H1 (cell line): Measurements from ENCODE around the gene DLGAP5. TPM values are rescaled to one million over a fixed set of nuclear protein-coding genes. Genes with fewer than 3 reads are reported as not detected.

Experiments
- CTCF ChIA-PET: fragments of 300-600 bp; sonication (Branson Sonifier 250); formaldehyde crosslinking; loops from one replicate; lab custom pipeline; 2021; ENCODE audit not compliant: partially characterized antibody; lab: Charles Lee
- POLR2A ChIA-PET: fragments of 300-600 bp; sonication (Branson Sonifier 250); formaldehyde crosslinking; loops from one replicate; lab custom pipeline; 2021; ENCODE audit warnings: inconsistent platforms; ENCODE audit not compliant: partially characterized antibody; lab: Charles Lee
- DNase-seq, 2 experiments: peaks; one replicate each; pipeline versions ENCODE4 v3.0.0 to v3.0.0-alpha.2; 2010 to 2022; ENCODE audit warnings: low spot score in 2 of 2, low read depth in 1 of 2, mixed read lengths in 1 of 2
- FAIRE-seq: peaks from 2 replicates; lab custom pipeline; 2011; peaks lifted over from hg19 to GRCh38; lab: Jason Lieb, UNC
- H2AFZ ChIP-seq: 2 replicates; pipeline ENCODE4 v1.8.1; 2012; ENCODE audit warnings: low read length, inconsistent platforms
- H2AK5ac ChIP-seq: 2 replicates; pipeline ENCODE4 v1.6.1; 2013; ENCODE audit warnings: low read depth, low read length
- H2BK120ac ChIP-seq: replicated peaks from 2 replicates; pipeline ENCODE3; 2013; ENCODE audit warnings: low read depth, low read length, inconsistent platforms
- H2BK12ac ChIP-seq: 2 replicates; pipeline ENCODE4 v1.6.1; 2013; ENCODE audit warnings: low read depth, low read length
- H2BK15ac ChIP-seq: 2 replicates; pipeline ENCODE4 v1.6.1; 2013; ENCODE audit warnings: low read length
- H2BK20ac ChIP-seq: 2 replicates; pipeline ENCODE4 v1.6.1; 2013; ENCODE audit warnings: low read length
- H2BK5ac ChIP-seq: 2 replicates; pipeline ENCODE4 v1.6.1; 2013; ENCODE audit warnings: low read depth, low read length
- H3K14ac ChIP-seq: 2 replicates; pipeline ENCODE4 v1.6.1; 2013; ENCODE audit warnings: inconsistent platforms; ENCODE audit not compliant: insufficient read length
- H3K18ac ChIP-seq: 2 replicates; pipeline ENCODE4 v1.6.1; 2013; ENCODE audit warnings: low read length; ENCODE audit errors: extremely low read depth
- H3K23ac ChIP-seq: 2 replicates; pipeline ENCODE4 v1.6.1; 2013; ENCODE audit warnings: inconsistent platforms; ENCODE audit not compliant: insufficient read length
- H3K23me2 ChIP-seq: 2 replicates; pipeline ENCODE4 v1.6.1; 2013; ENCODE audit warnings: low read depth, low read length
- H3K27ac ChIP-seq: 2 replicates; pipeline ENCODE4 v1.6.1; 2011; ENCODE audit warnings: low read depth, low read length, inconsistent platforms
- H3K27me3 ChIP-seq, 4 experiments: replicated peaks in 1 of 4; 1 replicate in 1 of 4; 2 replicates in 3 of 4; pipeline versions ENCODE4 v1.6.1 to v1.8.1; 2011 to 2013; ENCODE audit warnings: low read length in 3 of 4, mild to moderate bottlenecking in 3 of 4, inconsistent platforms in 2 of 4, mixed read lengths in 2 of 4, moderate library complexity in 1 of 4; ENCODE audit not compliant: control insufficient read depth in 3 of 4, insufficient read depth in 3 of 4; ENCODE audit errors: extremely low read depth in 1 of 4
- H3K36me3 ChIP-seq, 4 experiments: 2 replicates each; pipeline versions ENCODE4 v1.6.1 to v1.8.1; 2011 to 2013; ENCODE audit warnings: mild to moderate bottlenecking in 4 of 4, low read length in 3 of 4, moderate library complexity in 2 of 4, control low read depth in 1 of 4, inconsistent platforms in 1 of 4; ENCODE audit not compliant: insufficient read depth in 4 of 4, control insufficient read depth in 2 of 4
- H3K4ac ChIP-seq: replicated peaks from 2 replicates; pipeline ENCODE3; 2013; ENCODE audit warnings: low read length, low read depth, mixed read lengths, inconsistent platforms; ENCODE audit not compliant: insufficient read length
- H3K4me1 ChIP-seq, 4 experiments: replicated peaks in 1 of 4; 1 replicate in 1 of 4; 2 replicates in 3 of 4; pipeline versions ENCODE4 v1.6.1 to v1.8.1; 2011 to 2013; ENCODE audit warnings: low read length in 3 of 4, inconsistent platforms in 2 of 4, mixed read lengths in 1 of 4; ENCODE audit not compliant: insufficient read depth in 4 of 4, control insufficient read depth in 3 of 4
- H3K4me2 ChIP-seq, 2 experiments: 2 replicates each; pipeline versions ENCODE4 v1.6.1 to v1.8.1; 2011 to 2013; ENCODE audit warnings: low read depth in 2 of 2, low read length in 2 of 2, control low read depth in 1 of 2, inconsistent platforms in 1 of 2, mild to moderate bottlenecking in 1 of 2; ENCODE audit not compliant: insufficient read depth in 1 of 2
- H3K4me3 ChIP-seq, 4 experiments: fragments of 200-600, 300-600 bp in 1 of 4; sonication (generic), shearing (Covaris generic), sonication (Bioruptor Twin) in 1 of 4; 2 replicates each; pipeline versions ENCODE4 v1.5.1 to v1.8.1; 2011 to 2016; ENCODE audit warnings: low read length in 4 of 4, low read depth in 3 of 4, control low read depth in 2 of 4, inconsistent platforms in 2 of 4, mild to moderate bottlenecking in 2 of 4, mixed read lengths in 1 of 4, moderate library complexity in 1 of 4; ENCODE audit not compliant: insufficient read depth in 2 of 4; ENCODE audit errors: extremely low read depth in 1 of 4
- H3K56ac ChIP-seq: replicated peaks from 2 replicates; pipeline ENCODE3; 2013; ENCODE audit warnings: low read depth, mild to moderate bottlenecking, mixed read lengths, low read length, inconsistent platforms; ENCODE audit not compliant: insufficient read length
- H3K79me1 ChIP-seq: 2 replicates; pipeline ENCODE4 v1.6.1; 2013; ENCODE audit warnings: low read depth, low read length, control low read depth
- H3K79me2 ChIP-seq, 2 experiments: 2 replicates each; pipeline versions ENCODE4 v1.6.1 to v1.8.1; 2012 to 2013; ENCODE audit warnings: low read length in 2 of 2, mild to moderate bottlenecking in 2 of 2, inconsistent platforms in 1 of 2; ENCODE audit not compliant: insufficient read depth in 2 of 2, control insufficient read depth in 1 of 2
- H3K9ac ChIP-seq, 4 experiments: replicated peaks in 1 of 4; 1 replicate in 1 of 4; 2 replicates in 3 of 4; pipeline versions ENCODE4 v1.6.1 to v1.8.1; 2011 to 2013; ENCODE audit warnings: low read depth in 3 of 4, low read length in 3 of 4, control low read depth in 2 of 4, mild to moderate bottlenecking in 2 of 4, moderate library complexity in 2 of 4, inconsistent platforms in 1 of 4; ENCODE audit errors: extremely low read depth in 1 of 4
- H3K9me3 ChIP-seq, 2 experiments: 2 replicates each; pipeline versions ENCODE4 v1.6.1 to v1.8.1; 2012 to 2013; ENCODE audit warnings: mild to moderate bottlenecking in 2 of 2, moderate library complexity in 2 of 2, control low read depth in 1 of 2, inconsistent platforms in 1 of 2, low read depth in 1 of 2, low read length in 1 of 2, mixed read lengths in 1 of 2; ENCODE audit not compliant: insufficient read depth in 2 of 2
- H4K20me1 ChIP-seq, 2 experiments: replicated peaks in 1 of 2; 2 replicates each; pipeline versions ENCODE3 to v1.8.1; 2011 to 2013; ENCODE audit warnings: inconsistent platforms in 2 of 2, low read length in 2 of 2, mild to moderate bottlenecking in 1 of 2; ENCODE audit not compliant: insufficient read depth in 2 of 2, control insufficient read depth in 1 of 2
- H4K5ac ChIP-seq: 2 replicates; pipeline ENCODE4 v1.6.1; 2013; ENCODE audit warnings: low read length, low read depth, mixed read lengths, inconsistent platforms; ENCODE audit not compliant: insufficient read length
- H4K8ac ChIP-seq: 2 replicates; pipeline ENCODE4 v1.8.0; 2013; ENCODE audit warnings: mild to moderate bottlenecking, moderate library complexity, low read length, inconsistent platforms; ENCODE audit not compliant: insufficient read depth; ENCODE audit errors: extremely low read depth
- H4K91ac ChIP-seq: replicated peaks from 2 replicates; pipeline ENCODE3; 2013; ENCODE audit warnings: low read length, mixed read lengths, inconsistent platforms; ENCODE audit not compliant: insufficient read length
- BACH1 ChIP-seq: IDR thresholded peaks from 2 replicates; pipeline ENCODE4 v1.6.1; 2012; ENCODE audit warnings: low read length, improper control_type of control experiment
- CBX5 ChIP-seq: fragments of 300-800, 300-1000 bp; sonication (generic); IDR thresholded peaks from 2 replicates; pipeline ENCODE4 v1.7.1; 2016; ENCODE audit warnings: antibody characterized with exemption, low read length, low read depth
- CHD2 ChIP-seq: IDR thresholded peaks from 2 replicates; pipeline ENCODE4 v1.6.1; 2012; ENCODE audit warnings: low read length, improper control_type of control experiment
- HDAC6 ChIP-seq: IDR thresholded peaks from one replicate; pipeline ENCODE4 v1.7.1; 2012; ENCODE audit warnings: low read depth, mild to moderate bottlenecking, inconsistent platforms, low read length, moderate library complexity
- KDM1A ChIP-seq: fragments of 200-600, 300-600 bp; sonication (generic); IDR thresholded peaks from 2 replicates; pipeline ENCODE4 v1.7.1; 2016; ENCODE audit warnings: mild to moderate bottlenecking, low read length, borderline replicate concordance
- KDM5A ChIP-seq: fragments of 200-600 bp; IDR thresholded peaks from 2 replicates; pipeline ENCODE4 v1.7.1; 2012; ENCODE audit warnings: mild to moderate bottlenecking, low read length, inconsistent platforms, mixed read lengths
- POLR2A ChIP-seq, 2 experiments: IDR thresholded peaks; 1 replicate in 1 of 2; 2 replicates in 1 of 2; pipeline ENCODE4 v1.6.1; 2011; ENCODE audit warnings: low read depth in 2 of 2, low read length in 2 of 2, mild to moderate bottlenecking in 2 of 2; ENCODE audit errors: control extremely low read depth in 1 of 2
- SIN3A ChIP-seq, 2 experiments: IDR thresholded peaks in 1 of 2; conservative IDR thresholded peaks in 1 of 2; 2 replicates each; pipeline ENCODE4 v1.6.1; 2011 to 2012; ENCODE audit warnings: low read length in 2 of 2, improper control_type of control experiment in 1 of 2, low read depth in 1 of 2, mild to moderate bottlenecking in 1 of 2
- SIX5 ChIP-seq: IDR thresholded peaks from 2 replicates; pipeline ENCODE4 v1.6.1; 2011; ENCODE audit warnings: mild to moderate bottlenecking, low read depth, low read length
- TBP ChIP-seq: IDR thresholded peaks from 2 replicates; pipeline ENCODE4 v1.6.1; 2011; ENCODE audit warnings: low read depth, low read length, improper control_type of control experiment
- TCF12 ChIP-seq: IDR thresholded peaks from 2 replicates; pipeline ENCODE4 v1.6.1; 2011; ENCODE audit warnings: low read depth, mild to moderate bottlenecking, low read length
- TEAD4 ChIP-seq: IDR thresholded peaks from 2 replicates; pipeline ENCODE4 v1.6.1; 2012; ENCODE audit warnings: low read depth, low read length, inconsistent platforms, mixed read lengths
- ZNF274 ChIP-seq: IDR thresholded peaks from 2 replicates; pipeline ENCODE4 v1.7.0; 2012; ENCODE audit warnings: low read length, borderline replicate concordance; ENCODE audit errors: extremely low read depth
- WGBS, 2 experiments: shearing (Covaris generic) in 1 of 2; methylation state at CpG; one replicate each; pipeline versions ENCODE4 v1.1.6 to v1.1.7; 2013 to 2015; ENCODE audit warnings: low lambda C conversion rate in 2 of 2, mixed read lengths in 2 of 2, inconsistent platforms in 1 of 2, low coverage in 1 of 2, missing lambda C conversion rate in 1 of 2; ENCODE audit not compliant: insufficient replicate concordance in 2 of 2, insufficient coverage in 1 of 2, insufficient read length in 1 of 2; ENCODE audit errors: extremely low coverage in 1 of 2, missing lambda C conversion rate in 1 of 2; 5-methylcytosine and 5-hydroxymethylcytosine counted together
- polyA plus RNA-seq, 7 experiments: library from polyadenylated mRNA; depleted of rRNA in 3 of 7; stranded (reverse) in 5 of 7; unstranded in 2 of 7; fragments of >200 nt in 5 of 7; fragments of 200-250 nt in 2 of 7; gene quantifications; 1 replicate in 5 of 7; 2 replicates in 1 of 7; 4 replicates in 1 of 7; pipeline versions ENCODE4 v1.2.1 to v1.2.3, GENCODE V29; 2011 to 2013; ENCODE audit warnings: missing spikeins in 2 of 7, mixed read lengths in 2 of 7
- total RNA-seq: library from RNA; stranded (reverse); fragmentation: NEBNext Ultra II Directional; extraction: Animal tissue kit (Norgen Biotek cat#: 25700); gene quantifications from 2 replicates; pipeline ENCODE4 v1.2.1, GENCODE V29; 2021

The DLGAP5 gene
- total and polyA plus RNA-seq, 2 of the 8 experiments (the other 6 are each of a cell fraction or from before 2014, with no cell fraction given): 16.9 to 155 TPM

GRCh38 chr14:55116246-55117030, 74.9 kb downstream of the DLGAP5 start:
- no peaks in the 10 kb centered on the region for H3K79me1 ChIP-seq
- POLR2A ChIA-PET: interaction anchor here (1.0 to 4.0 kb wide), 4 partner anchors 9 to 14 kb away, joined by 3 to 15 read pairs (median 4); no protein-coding TSS in a partner anchor
- CTCF ChIA-PET: interaction anchor here (0.6 to 3.8 kb wide), 4 partner anchors 11 to 25 kb away, joined by 3 to 16 read pairs (median 3); no protein-coding TSS in a partner anchor
- TF ChIP-seq BACH1 (no peak), SIX5 (no peak), CHD2 (no peak), POLR2A (IDR thresholded peaks at IDR 0.05; ENCODE audit: control extremely low read depth in 1 of 2, low read depth in 2 of 2, low read length in 2 of 2) (no peak), KDM1A (no peak), HDAC6 (no peak), TBP (no peak), CBX5 (no peak), TEAD4 (no peak), SIN3A (conservative IDR thresholded peaks at IDR 0.05 in 1 of 2, IDR thresholded peaks at IDR 0.05 in 1 of 2; ENCODE audit: low read depth in 1 of 2, low read length in 2 of 2) (no peak), KDM5A (no peak), ZNF274 (no peak), TCF12 (no peak)

More at GRCh38 chr14:55116246-55117030, 74.9 kb downstream of the DLGAP5 start:
- no peak overlapping the region for H2BK120ac ChIP-seq
- no peak overlapping the region for H3K4me2 ChIP-seq
- H4K8ac ChIP-seq: no peak overlapping the region
- no peak overlapping the region for H2AFZ ChIP-seq
- H2BK20ac ChIP-seq: no peak overlapping the region
- no peak overlapping the region for H2BK15ac ChIP-seq
- H4K20me1 ChIP-seq: no peaks in the 10 kb centered on the region
- H4K5ac ChIP-seq: no peak overlapping the region
- no peak overlapping the region for H2AK5ac ChIP-seq
- H3K27ac ChIP-seq: no peak overlapping the region
- 80% methylated on average over 11 of the region's 11 CpGs; no CpG with 5 or more reads in 1 of the 2 experiments for WGBS, 2 experiments
- no peak overlapping the region for H3K14ac ChIP-seq
- H3K23ac ChIP-seq: no peak overlapping the region
- no peaks in the 10 kb centered on the region for H3K9me3 ChIP-seq
- no peak overlapping the region for H2BK12ac ChIP-seq
- no peaks in the 10 kb centered on the region; a peak in 1 of 7 replicates for H3K27me3 ChIP-seq
- H3K56ac ChIP-seq: no peak overlapping the region
- no peak overlapping the region for H3K9ac ChIP-seq
- H3K79me2 ChIP-seq: no peaks in the 10 kb centered on the region
- no peak for FAIRE-seq
- H3K4ac ChIP-seq: no peak overlapping the region
- DNase-seq: no peak
- H3K36me3 ChIP-seq: no peaks in the 10 kb centered on the region
- H3K4me3 ChIP-seq: no peak overlapping the region
- H2BK5ac ChIP-seq: no peak overlapping the region
- peaks cover 0 to 3% (median 1%) of the 10 kb centered on the region in 4 experiments; a peak in 3 of 7 replicates for H3K4me1 ChIP-seq
- H3K18ac ChIP-seq: no peak overlapping the region
- no peak overlapping the region for H4K91ac ChIP-seq
- H3K23me2 ChIP-seq: no peaks in the 10 kb centered on the region; the same call in 1 of the 2 replicates
